M059J (cell line): ENCODE results near the gene DISC1. TPM values are rescaled to one million over a fixed set of nuclear protein-coding genes. Genes with fewer than 3 reads are reported as not detected.
A peak's percentile ranks its signal among the peaks of the same experiment; 100 is the strongest.
"Not testable (repeated sequence)": the region's sequence is repeated elsewhere in the genome, so short reads cannot be mapped to it uniquely, and the experiment has no call there.

Experiments
- DNase-seq: peaks from one replicate; pipeline ENCODE4 v3.0.0-alpha.2; 2012; ENCODE audit warnings: low read depth
- total RNA-seq: library from RNA; depleted of rRNA; stranded (reverse); fragments of >200 nt; shearing (Covaris generic); gene quantifications from 2 replicates; pipeline ENCODE4 v1.2.3, GENCODE V29; 2014

DISC1 gene
- total RNA-seq, 1 experiment from 2014 or later: 5.8 TPM

DNA sequence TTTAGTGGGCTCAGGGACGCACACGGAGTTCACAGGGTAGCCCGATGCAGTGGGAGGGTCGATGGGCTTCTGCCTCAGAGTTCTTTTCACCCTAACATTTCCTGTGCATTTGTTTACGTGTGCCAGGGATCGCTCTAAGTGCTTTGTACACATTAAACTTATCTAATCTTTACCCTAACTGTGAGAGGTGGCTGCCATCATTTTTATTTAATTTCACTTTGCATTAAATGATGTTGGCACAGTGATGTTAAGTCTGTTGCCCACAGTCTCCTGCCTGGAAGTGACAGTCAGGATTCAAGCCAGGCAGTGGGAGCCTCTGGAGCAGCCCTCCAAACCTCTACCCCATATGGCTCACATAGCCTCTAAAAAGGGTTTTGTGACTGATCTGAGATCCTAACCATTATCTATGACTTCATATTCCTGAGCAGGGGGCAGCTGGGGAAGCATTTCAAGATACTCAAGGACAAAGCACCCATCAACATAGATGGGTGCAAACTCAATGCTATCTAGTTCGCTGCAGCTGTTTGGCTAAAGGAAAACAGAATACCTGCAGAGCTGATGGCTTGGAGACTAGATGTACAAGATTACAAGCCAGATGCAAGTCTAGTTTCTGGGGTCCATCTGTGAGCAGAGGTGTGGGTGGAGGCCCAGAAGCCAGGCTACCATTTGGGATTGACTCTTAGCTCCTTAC, 303.8 kb downstream of the DISC1 start:
- DNase-seq: no peak

GRCh38 chr1:231931146-231931545, 304.6 kb downstream of the DISC1 start:
- DNase-seq: peak; percentile 66

DNA sequence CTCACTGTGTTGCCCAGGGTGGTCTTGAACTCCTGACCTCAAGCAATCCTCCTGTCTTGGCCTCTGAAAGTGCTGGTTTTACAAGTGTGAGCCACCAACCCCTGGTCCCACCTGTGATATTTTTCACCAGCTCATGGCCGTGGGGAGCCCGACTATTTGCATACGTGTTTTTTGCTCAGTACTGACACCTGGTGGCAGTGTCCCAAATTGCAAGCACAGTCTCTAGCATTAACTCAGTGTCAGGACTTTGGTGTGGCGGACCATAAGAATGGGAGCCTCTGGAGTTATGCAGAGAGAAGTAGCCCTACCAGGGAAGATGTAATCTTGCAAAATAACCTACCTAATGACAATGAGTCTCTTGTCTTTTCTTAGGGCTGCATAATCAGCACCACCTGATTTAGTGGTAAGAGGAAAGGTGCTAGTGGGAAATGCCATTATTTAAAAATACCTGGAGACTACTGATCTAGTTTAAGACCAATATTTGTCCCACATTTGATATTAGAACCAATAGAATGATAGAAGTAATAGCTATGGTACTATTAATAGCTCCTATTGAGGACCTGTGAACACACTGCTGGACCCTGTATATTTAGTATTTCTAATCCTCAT, 305.4 kb downstream of the DISC1 start:
- DNase-seq: no peak

DNA sequence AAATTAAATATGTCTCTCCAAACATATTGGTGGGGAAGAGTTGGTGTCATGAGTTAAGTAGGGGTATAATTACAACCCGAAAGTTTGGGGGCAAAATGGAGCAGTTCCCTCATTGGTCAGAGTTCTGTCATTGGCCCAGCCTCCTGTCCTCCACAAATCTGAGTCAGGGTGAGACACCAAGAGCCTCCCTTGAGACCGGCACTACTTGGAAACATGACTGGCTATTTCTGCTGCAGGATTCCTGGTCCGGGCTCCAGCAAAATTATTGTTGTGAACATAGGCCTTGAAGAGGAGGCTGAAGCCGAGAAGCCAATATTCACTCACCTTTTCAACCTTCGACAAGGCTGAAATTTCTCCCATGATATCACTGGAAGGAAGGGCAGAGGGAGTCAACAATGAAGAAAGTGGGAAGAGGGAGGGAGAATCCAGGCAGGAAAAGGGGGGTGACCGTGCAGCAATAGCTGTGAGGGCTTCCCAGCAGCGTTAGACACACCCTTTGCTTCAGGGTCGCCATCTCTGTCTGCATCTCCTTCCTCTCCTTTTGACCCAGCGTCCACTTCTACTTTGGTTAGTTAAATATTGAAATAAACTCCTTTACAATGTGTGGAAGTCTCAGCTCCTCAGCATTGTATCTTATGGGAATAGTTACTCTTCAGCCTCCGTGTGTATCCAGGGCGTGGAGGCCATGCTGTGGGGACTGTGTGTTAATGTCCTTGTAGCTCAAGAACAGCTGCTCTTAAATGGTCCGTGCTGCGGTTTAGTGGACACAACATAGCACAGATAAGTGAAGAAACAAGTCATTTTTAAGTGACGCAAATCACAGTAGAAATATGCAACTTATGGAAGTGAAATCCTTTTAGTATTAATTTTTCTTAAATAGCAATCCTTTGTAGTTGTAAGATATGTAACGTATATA, 307.4 kb downstream of the DISC1 start:
- DNase-seq: no peak

DNA sequence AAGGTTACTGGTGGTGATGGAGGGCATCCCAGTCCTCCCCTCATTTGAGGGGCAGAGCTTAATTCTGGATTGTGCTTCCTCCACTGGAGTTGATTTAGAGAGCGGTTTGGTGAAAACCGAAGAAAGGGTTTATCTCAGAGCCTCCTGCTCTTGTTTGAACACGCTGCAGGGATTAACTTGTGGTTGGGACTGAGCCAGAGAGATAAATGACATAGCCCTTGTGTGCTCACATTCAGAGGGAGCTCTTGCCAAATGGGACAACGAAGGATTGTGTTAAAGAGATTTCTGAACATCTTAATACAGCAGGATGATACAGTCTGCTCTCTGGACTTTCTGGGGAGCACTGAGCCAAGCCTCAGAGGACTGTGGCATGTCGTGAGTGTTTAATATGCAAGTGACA, 308.2 kb downstream of the DISC1 start:
- DNase-seq: peak; percentile 6

DNA sequence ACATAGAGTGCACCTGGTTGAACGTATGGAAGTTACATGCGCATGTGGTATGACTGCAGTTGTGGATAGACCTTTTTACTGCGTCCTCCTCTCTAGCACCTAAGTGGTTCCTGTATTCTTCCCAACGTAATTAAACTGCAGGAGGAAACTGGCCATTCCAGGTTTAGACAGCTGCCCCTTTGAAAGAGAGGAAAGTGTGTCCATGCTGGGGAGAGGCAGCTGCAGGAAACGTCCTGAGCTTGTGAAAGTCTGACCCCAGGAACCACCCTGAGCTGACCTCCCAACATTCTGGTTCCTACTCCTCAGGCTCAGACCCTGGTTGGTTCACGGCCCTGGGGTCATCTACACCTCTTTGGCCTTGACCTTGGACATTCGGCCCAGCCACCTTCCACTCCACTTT, 309.3 kb downstream of the DISC1 start:
- no peak for DNase-seq

- DNase-seq: no peak
Observed at GRCh38 chr1:231936983-231937775, 310.6 kb downstream of the DISC1 start.

DNA sequence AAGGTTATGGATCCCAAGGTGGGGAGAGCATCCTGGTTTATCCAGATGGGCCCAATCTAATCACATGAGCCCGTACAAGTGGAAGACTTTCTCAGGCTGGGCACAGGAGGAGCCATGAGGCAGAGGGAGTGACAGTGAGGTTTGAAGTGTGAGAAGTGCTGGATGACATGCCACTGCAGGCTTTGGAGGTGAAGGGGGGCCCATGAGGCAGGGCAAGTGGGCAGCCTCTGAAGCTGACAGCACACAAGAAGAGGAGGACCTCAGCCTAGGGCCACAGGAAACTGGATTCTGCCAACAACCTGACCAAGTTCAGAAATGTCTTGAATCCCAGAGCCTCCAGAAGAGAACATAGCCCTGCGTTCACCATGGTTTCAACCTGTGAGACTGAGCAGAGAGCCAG, 311.6 kb downstream of the DISC1 start:
- no peak for DNase-seq

GRCh38 chr1:231938711-231939110, 312.1 kb downstream of the DISC1 start:
- no peak for DNase-seq

DNA sequence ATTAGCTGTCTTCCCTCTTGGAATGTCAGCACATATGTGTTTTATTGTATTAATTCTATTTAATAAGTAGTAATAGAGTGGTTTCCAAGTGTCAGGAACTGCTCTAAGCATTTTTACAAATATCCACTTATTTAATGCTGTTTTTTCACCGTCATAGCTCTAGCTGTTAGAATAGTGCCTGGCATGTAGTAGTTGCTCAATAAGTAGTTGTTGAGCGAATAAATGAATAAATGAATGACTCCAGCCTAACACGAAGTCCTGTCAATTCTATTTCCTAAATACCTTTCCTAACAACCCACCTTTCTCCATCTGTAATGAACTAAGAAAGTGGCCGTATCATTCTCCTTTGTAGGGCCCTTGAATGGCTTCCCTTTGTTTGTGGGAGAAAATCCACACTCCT, 312.5 kb downstream of the DISC1 start:
- DNase-seq: no peak

GRCh38 chr1:231940116-231940515, 313.5 kb downstream of the DISC1 start:
- no peak for DNase-seq

- DNase-seq: no peak
Observed at GRCh38 chr1:231940701-231941100, 314.1 kb downstream of the DISC1 start.

- no peak for DNase-seq
Observed at GRCh38 chr1:231943084-231943483, 316.5 kb downstream of the DISC1 start.

GRCh38 chr1:231948102-231948501, 321.5 kb downstream of the DISC1 start:
- DNase-seq: not testable (repeated sequence)

DNA sequence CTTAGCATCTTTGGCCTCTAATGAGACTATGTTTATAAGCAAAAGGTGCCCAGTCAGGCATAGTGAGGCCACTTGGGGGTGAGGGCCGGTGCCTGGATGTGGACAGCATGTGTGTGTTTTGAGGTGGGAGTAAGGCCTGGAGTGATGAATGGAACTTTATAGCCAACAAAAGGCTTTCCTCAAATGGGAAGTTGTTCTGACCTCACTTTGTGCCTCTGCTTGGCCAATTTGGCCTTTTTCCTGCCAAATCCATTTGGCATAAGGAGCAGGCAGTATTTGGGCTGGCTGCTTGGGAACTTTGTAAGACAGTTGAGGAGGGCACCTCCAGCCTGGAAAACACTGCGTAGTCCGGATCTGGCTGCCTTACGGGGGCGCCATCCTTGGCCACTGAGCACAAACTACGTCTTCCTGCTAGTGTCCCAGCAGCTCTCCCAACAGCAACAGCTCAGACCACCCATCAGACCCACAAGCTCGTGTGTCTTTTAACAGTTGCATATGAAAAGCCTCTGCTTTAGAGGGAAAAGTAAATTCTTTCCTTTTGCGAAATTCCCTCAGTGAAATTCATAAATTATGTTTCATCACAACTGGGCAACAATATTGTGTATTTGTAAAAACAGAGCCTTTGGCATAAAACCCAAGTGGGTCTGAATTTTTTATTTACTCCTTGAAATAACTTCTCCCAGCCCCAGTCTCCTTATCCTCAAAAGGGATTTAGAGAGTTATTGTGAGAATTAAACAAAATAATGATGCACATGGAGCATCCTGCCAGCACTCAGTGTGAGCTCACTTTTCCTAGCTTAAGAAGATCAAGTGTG, 322.9 kb downstream of the DISC1 start:
- DNase-seq: no peak

DNA sequence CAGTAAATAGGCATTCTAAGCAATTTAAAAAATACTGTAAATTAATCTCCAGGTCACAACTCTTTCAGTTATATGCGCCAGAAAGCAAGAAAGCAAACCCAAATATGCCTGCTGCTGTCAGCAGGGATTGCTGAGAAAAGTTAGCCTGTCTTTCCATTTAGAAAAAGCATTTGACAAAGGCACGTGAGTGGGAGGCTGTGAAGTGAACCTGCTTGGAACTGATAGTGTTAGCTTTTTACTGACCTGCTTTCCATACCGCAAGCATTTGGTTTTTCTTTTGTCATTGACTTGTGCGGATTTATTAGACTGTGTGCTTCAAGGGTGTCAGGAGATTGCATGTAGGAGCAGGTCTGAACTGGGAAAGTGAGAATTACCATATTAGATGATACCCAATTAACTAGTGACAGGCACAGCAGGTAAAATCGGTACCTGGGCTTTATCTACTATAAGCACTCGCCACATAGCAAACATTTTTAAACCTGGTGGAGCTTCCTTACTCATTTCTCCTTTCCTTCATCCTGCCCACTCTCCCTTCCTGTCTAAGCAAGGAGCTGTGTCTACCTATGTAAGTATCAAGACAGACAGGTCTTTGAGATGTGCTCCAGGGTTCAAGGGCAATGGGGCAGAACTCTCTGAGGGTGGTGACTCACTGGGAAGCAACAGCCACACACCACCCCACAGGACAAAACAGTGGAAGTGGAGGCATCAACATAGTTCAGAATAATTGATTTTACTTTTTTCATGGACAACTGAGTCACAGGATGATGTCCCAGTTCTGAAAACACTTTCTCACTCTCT, 323.9 kb downstream of the DISC1 start:
- peak; percentile 36 for DNase-seq

DNA sequence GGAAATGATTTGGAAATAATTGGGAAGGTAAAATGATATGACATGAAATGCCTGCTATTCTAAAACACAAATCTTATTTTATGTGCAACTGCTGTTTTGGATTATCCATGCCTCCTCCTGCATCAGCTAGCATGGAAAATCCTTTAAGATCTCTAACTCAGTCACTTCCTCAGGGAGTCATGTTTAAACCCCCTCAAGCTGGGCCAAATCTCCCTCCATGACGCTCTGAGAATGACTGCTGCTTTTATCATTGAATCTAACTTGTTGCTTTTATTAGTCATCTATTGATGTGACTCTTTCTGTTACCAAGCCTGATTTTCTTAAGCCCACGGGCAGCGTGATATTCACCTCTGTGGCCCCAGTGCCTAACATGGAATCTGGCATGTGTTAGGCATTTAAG, 324.8 kb downstream of the DISC1 start:
- peak; percentile 84 for DNase-seq

DNA sequence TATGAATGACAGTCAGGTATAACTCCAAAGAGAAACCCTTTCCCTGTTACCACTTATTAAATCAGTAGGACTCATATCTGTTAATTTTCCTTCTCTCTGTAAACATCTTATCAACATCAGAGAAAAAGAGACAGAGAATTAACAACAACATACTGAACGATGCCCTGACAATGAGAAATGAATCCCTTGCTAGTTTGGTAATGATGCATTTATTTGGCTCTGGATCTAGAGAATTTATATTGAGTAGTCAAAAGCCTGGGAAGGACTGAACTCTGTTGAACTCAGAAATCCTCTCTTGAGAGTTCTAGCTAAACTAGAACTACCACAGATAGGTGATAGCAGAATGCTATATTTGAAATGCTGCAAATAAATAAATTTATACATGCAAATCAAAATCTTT, 325.6 kb downstream of the DISC1 start:
- no peak for DNase-seq

DNA sequence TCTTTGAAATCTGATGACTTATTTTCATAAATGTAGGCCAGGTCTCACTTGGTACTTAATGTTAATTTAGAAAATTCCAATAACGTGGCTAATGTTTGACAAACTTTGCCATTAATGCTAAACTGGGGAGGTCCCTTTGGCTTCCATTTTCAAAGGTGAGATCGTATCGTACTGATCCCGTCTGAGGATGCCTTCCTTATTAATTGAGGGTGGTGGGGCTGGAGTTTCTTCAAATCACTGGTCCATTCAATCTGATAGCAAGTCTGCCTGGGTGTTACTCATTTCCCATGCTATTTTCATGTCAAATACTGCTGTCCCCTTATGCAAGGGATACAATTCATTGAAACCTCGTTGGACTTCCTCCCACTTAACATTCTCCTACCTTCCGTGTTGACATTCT, 327.1 kb downstream of the DISC1 start:
- no peak for DNase-seq

DNA sequence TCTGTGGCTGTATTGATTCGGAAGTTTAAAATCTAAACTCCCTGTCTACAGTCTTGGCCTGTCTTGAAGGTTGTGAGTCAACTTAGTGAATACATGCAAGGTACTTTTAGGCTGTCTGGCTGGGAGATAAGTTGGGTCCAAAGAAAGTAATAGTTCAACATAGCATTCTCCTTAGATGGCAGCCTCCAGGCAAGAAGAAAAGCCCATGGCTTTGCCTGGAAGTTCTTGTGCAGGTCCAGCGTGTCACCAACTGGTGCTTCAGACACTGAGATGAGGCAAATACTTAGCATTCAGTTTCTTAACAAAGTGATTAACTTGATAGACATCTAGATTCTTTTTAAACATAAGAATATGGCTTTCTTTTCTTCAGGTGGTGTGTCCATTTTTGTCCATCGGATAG, 328.2 kb downstream of the DISC1 start:
- DNase-seq: no peak
